ENCODE results near the gene CST8. TPM values are rescaled to one million over a fixed set of nuclear protein-coding genes. Genes with fewer than 3 reads are reported as not detected.

Gene CST8
- total and polyA plus RNA-seq, 2 of the 4 experiments (the other 2 are of a cell fraction) = not detected

DNA sequence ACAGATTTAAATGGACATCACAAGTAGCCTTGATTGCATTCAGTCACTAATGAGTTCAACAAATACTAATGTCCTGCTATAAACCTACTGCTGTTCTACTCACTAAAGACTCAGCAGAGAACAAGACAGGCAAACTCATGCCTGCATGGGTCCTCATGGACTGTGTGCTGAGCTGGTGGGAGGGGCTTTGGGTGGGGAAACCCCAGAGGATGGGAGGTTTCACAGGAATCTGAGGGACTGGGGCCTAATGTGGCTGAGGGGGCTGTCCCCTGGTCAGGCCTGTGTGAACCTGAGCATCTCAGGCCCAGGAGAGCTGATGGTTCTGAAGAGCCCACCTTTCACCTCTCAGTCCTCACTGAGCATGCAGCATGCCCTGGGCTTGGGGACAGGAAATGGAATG lies 1.4 kb downstream of the CST8 start:
- Histone ChIP-seq H2BK5ac (ENCODE audit: low read depth, low read length, poor library complexity, severe bottlenecking) (no peak overlapping the region), H4K91ac (ENCODE audit: insufficient read depth, low read depth, low read length) (no peak overlapping the region), H3K4ac (ENCODE audit: low read depth, low read length) (no peak overlapping the region), H2BK120ac (ENCODE audit: low read depth, low read length) (no peak overlapping the region), H3K36me3 (ENCODE audit: control insufficient read depth, insufficient read depth, low read length) (no peaks in the 10 kb centered on the region), H3K9me3 (ENCODE audit: control insufficient read depth, insufficient read depth, low read length) (no peaks in the 10 kb centered on the region), H3K79me1 (ENCODE audit: low read depth in 1 of 2, low read length in 2 of 2) (no peaks in the 10 kb centered on the region), H3K18ac (ENCODE audit: low read depth, low read length) (no peak overlapping the region), H2AK5ac (ENCODE audit: low read depth, low read length) (no peak overlapping the region), H4K20me1 (ENCODE audit: insufficient read depth, low read length) (no peaks in the 10 kb centered on the region), H3K9ac (ENCODE audit: low read depth, low read length) (no peak overlapping the region), H3K9me1 (ENCODE audit: insufficient read depth, low read length) (no peaks in the 10 kb centered on the region), H3K27ac (ENCODE audit: insufficient read depth, low read length) (no peak overlapping the region), H4K8ac (ENCODE audit: low read depth in 2 of 2, low read length in 2 of 2) (no peak overlapping the region), H3K23ac (ENCODE audit: low read depth, low read length) (no peak overlapping the region), H3K14ac (replicated peaks; ENCODE audit: low read depth, low read length) (no peak overlapping the region), H3K4me2 (ENCODE audit: low read depth, low read length) (no peak overlapping the region), H4K5ac (ENCODE audit: low read depth, low read length) (no peak overlapping the region), H3K4me1 (ENCODE audit: control insufficient read depth, insufficient read depth, low read length) (no peaks in the 10 kb centered on the region), H3K4me3 (ENCODE audit: insufficient read depth, low read depth, low read length) (no peak overlapping the region), H2BK15ac (ENCODE audit: low read depth, low read length) (no peak overlapping the region), H2BK20ac (ENCODE audit: low read depth, low read length) (no peak overlapping the region), H3K56ac (ENCODE audit: extremely low read depth, insufficient read depth, low read length) (no peak overlapping the region), H2AK9ac (replicated peaks; ENCODE audit: low read depth, low read length, poor library complexity) (no peak overlapping the region), H3K27me3 (ENCODE audit: control insufficient read depth, insufficient read depth, low read length) (no peaks in the 10 kb centered on the region), H2AFZ (replicated peaks; ENCODE audit: low read length, poor library complexity) (no peak overlapping the region)
- intact Hi-C loops (cut with micrococcal nuclease) (no loop called here), dilution Hi-C loops (cut with HindIII; ENCODE audit: low sequenced_read_pairs, unreplicated experiment) (no loop called here), in situ Hi-C loops (cut with MboI; ENCODE audit: low sequenced_read_pairs) (no loop called here)
- no TSS peak for BruUV-seq (replicated peaks)
- POLR2A ChIA-PET (ENCODE audit: unreplicated experiment) = no interaction called here
- CTCF ChIA-PET = no interaction called here
- DNase-seq (no peak), ATAC-seq (ENCODE audit: low read depth) (no peak)
- TF ChIP-seq RAD21 (IDR thresholded peaks at IDR 0.05; ENCODE audit: low read length) (no peak), MXI1 (IDR thresholded peaks at IDR 0.05; ENCODE audit: borderline replicate concordance, low read depth, low read length) (no peak), ELK1 (IDR thresholded peaks at IDR 0.05; ENCODE audit: borderline replicate concordance, low read depth, low read length) (no peak), MAZ (IDR thresholded peaks at IDR 0.05; ENCODE audit: borderline replicate concordance, low read depth, low read length) (no peak), POLR2A (IDR thresholded peaks at IDR 0.05; ENCODE audit: low read depth, low read length) (no peak), RCOR1 (IDR thresholded peaks at IDR 0.05; ENCODE audit: insufficient replicate concordance, low read length) (no peak), MAFK (IDR thresholded peaks at IDR 0.05; ENCODE audit: low read depth, low read length) (no peak), NFE2L2 (IDR thresholded peaks at IDR 0.05; ENCODE audit: low read depth, low read length) (no peak), CEBPB (IDR thresholded peaks at IDR 0.05; ENCODE audit: low read depth, low read length) (no peak), CHD1 (IDR thresholded peaks at IDR 0.05; ENCODE audit: low read depth, low read length) (no peak)
- TF ChIP-seq, protein P1, sequence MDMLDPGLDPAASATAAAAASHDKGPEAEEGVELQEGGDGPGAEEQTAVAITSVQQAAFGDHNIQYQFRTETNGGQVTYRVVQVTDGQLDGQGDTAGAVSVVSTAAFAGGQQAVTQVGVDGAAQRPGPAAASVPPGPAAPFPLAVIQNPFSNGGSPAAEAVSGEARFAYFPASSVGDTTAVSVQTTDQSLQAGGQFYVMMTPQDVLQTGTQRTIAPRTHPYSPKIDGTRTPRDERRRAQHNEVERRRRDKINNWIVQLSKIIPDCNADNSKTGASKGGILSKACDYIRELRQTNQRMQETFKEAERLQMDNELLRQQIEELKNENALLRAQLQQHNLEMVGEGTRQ (IDR thresholded peaks at IDR 0.05; ENCODE audit: low read depth, low read length) = no peak
- TF ChIP-seq, protein P2, sequence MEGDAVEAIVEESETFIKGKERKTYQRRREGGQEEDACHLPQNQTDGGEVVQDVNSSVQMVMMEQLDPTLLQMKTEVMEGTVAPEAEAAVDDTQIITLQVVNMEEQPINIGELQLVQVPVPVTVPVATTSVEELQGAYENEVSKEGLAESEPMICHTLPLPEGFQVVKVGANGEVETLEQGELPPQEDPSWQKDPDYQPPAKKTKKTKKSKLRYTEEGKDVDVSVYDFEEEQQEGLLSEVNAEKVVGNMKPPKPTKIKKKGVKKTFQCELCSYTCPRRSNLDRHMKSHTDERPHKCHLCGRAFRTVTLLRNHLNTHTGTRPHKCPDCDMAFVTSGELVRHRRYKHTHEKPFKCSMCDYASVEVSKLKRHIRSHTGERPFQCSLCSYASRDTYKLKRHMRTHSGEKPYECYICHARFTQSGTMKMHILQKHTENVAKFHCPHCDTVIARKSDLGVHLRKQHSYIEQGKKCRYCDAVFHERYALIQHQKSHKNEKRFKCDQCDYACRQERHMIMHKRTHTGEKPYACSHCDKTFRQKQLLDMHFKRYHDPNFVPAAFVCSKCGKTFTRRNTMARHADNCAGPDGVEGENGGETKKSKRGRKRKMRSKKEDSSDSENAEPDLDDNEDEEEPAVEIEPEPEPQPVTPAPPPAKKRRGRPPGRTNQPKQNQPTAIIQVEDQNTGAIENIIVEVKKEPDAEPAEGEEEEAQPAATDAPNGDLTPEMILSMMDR (conservative IDR thresholded peaks at IDR 0.05; ENCODE audit: low read depth, low read length) = no peak
